Activated B cell treated with CpG ODN at 0.5 μM for 24 hours (primary cell): ENCODE measurements around the gene NKX6-2. TPM values are rescaled to one million over a fixed set of nuclear protein-coding genes. Genes with fewer than 3 reads are reported as not detected.

Experiments used
- ATAC-seq: fragments of 200-7000 bp; cut with Tn5 transposase; one replicate; pipeline ENCODE4 v1.10.0; 2021; ENCODE audit warnings: low read depth, mild to moderate bottlenecking, moderate library complexity
- CTCF ChIA-PET: fragments of 350-600 bp; sonication (Branson Sonifier 250); formaldehyde crosslinking; loops from one replicate; lab custom pipeline; 2021; ENCODE audit warnings: antibody characterized with exemption; lab: Charles Lee
- POLR2A ChIA-PET: fragments of 350-600 bp; sonication (Branson Sonifier 250); formaldehyde crosslinking; loops from one replicate; lab custom pipeline; 2021; ENCODE audit warnings: antibody characterized with exemption; lab: Charles Lee
- DNase-seq: peaks from one replicate; pipeline ENCODE4 v3.0.0; 2022
- H3K27ac Mint-ChIP-seq: one replicate; pipeline ENCODE4 v1.8.0; 2020; ENCODE audit warnings: mixed read lengths
- H3K27me3 Mint-ChIP-seq: one replicate; pipeline ENCODE4 v1.8.0; 2021; ENCODE audit warnings: mixed read lengths
- H3K36me3 Mint-ChIP-seq: one replicate; pipeline ENCODE4 v1.8.0; 2021; ENCODE audit warnings: low read depth, mixed read lengths
- H3K4me1 Mint-ChIP-seq: one replicate; pipeline ENCODE4 v1.8.0; 2021; ENCODE audit warnings: mixed read lengths
- H3K4me3 Mint-ChIP-seq: one replicate; pipeline ENCODE4 v1.8.0; 2020; ENCODE audit warnings: mild to moderate bottlenecking, mixed read lengths
- H3K9me3 Mint-ChIP-seq: one replicate; pipeline ENCODE4 v1.8.0; 2020; ENCODE audit warnings: mixed read lengths
- CTCF ChIP-seq: fragments of 200-600 bp; IDR thresholded peaks from one replicate; pipeline ENCODE4 v1.8.0; 2022; ENCODE audit warnings: antibody characterized with exemption, mild to moderate bottlenecking
- intact Hi-C: fragments of 100-400 bp; cut with micrococcal nuclease; formaldehyde crosslinking; loops from one replicate; pipeline ENCODE4 v1.15.1; 2024
- total RNA-seq: library from RNA; stranded (reverse); gene quantifications from 2 replicates; pipeline ENCODE4 v1.2.3, GENCODE V29; 2022

Gene NKX6-2
- total RNA-seq, 1 donor from 2014 or later, result not detected

DNA sequence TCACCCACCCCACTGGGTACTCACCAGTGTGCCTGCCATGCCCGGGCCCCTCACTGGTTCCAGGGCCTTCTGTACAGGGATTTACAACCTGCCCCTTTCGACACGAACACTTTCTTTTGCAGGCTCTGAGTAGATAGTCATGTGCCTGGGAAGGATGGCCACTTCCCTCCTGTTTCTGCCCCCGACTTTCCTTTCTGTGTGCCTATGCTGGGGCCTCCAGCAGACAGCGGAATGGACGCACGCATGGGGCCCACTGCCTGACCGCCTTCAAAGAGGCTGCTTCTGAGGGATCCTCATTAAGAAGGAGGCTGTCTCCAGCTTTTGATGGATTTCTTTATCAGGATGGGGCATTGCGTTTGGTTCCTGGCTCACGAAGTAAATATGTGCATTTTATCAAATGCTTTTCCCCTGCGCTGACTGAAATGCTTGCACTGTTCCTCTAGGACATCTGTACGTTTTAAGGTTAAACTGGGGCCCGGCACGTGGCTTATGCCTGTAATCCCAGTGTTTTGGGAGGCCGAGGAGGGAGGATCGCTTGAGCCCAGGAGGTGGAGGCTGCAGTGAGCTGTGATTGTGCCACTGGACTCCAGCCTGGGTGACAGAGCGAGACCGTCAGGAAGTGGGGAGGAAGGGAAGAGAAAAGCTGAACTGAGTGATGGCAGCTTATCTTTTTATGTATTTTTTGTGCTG lies 29.4 kb upstream of the NKX6-2 start:
- DNase-seq, result no peak
- ChIA-PET CTCF (no interaction called here), POLR2A (no interaction called here)
- no peak for ATAC-seq
- peaks cover 5% of the 10 kb centered on the region for H3K27me3 Mint-ChIP-seq
- no peaks in the 10 kb centered on the region for H3K36me3 Mint-ChIP-seq
- no peak for TF ChIP-seq CTCF
- intact Hi-C loops, result no loop called here
- H3K9me3 Mint-ChIP-seq, result no peaks in the 10 kb centered on the region
- peaks cover 3% of the 10 kb centered on the region for H3K4me1 Mint-ChIP-seq
- H3K27ac Mint-ChIP-seq, result no peak overlapping the region
- no peak overlapping the region for H3K4me3 Mint-ChIP-seq

DNA sequence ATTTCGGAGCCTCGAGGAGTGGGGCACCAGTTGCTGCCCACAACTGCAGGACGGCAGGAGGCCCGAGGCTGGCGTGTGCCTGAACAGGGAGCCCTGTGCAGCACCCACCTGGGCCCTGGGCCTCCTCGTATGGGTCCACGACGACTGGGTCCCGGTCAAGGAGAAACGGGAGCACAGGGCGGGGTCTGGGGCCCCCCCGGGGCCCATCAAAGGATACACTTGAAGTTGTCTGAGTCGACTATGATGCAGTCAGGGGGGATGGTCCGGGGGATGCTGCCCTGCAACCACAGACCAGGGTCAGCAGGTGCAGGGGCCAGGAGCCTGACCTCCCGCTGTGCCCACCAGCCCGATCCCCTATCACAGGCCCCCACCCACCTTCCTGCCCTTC lies 28.5 kb upstream of the NKX6-2 start:
- Mint-ChIP-seq H3K36me3 (no peaks in the 10 kb centered on the region), H3K27ac (no peak overlapping the region), H3K4me3 (no peak overlapping the region), H3K4me1 (no peaks in the 10 kb centered on the region), H3K27me3 (peaks cover 5% of the 10 kb centered on the region), H3K9me3 (no peaks in the 10 kb centered on the region)
- POLR2A ChIA-PET, result no interaction called here
- ATAC-seq (no peak), DNase-seq (no peak)
- intact Hi-C loops, result no loop called here
- TF ChIP-seq CTCF, result no peak
- CTCF ChIA-PET, result no interaction called here

DNA sequence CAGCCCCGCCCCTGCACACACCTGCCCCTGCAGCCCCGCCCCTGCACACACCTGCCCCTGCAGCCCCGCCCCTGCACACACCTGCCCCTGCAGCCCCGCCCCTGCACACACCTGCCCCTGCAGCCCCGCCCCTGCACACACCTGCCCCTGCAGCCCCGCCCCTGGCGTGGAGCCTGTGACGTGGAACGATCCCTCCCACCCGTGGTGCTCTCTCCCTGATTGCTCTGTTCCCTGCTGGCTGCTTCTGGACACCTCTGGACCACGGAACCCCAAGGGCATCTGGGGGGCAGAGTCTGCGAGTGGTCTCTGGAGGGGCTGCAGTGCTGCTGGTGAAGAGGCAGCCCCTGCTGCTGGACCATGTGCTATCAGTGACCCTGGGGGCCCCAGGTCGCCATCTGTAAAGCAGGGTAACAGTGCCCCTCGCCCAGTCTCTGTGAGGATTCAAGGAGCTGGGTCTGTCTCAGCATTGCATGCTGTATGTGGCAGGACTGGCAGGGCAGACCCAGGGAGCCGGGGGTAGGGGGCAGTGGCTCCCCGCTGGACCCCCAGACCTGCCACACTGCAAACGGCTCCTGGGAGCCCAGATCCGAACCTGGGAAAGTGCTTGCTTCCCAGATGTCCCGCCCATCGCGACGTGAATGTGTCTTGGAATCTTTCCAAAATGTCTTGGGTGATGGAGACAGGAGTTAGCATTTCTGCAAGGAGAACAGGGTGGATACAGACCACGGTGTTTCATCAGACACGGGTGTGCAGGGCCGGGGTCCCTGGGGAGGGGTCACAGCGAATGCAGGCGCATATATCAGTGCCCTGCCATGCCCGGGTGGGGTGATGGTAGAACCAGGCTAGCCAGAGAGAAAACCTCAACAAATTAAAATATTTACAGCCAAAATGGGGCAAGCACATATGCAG lies 27.9 kb upstream of the NKX6-2 start:
- ATAC-seq (no peak), DNase-seq (no peak)
- no peaks in the 10 kb centered on the region for H3K36me3 Mint-ChIP-seq
- intact Hi-C loops, result no loop called here
- no peaks in the 10 kb centered on the region for H3K4me1 Mint-ChIP-seq
- TF ChIP-seq CTCF, result no peak
- H3K9me3 Mint-ChIP-seq, result no peaks in the 10 kb centered on the region
- CTCF ChIA-PET, result no interaction called here
- no peak overlapping the region for H3K4me3 Mint-ChIP-seq
- peaks cover 5% of the 10 kb centered on the region for H3K27me3 Mint-ChIP-seq
- POLR2A ChIA-PET, result no interaction called here
- no peak overlapping the region for H3K27ac Mint-ChIP-seq

GRCh38 chr10:132813001-132813401 lies 27.1 kb upstream of the NKX6-2 start:
- DNase-seq (no peak), ATAC-seq (no peak)
- intact Hi-C loops, result no loop called here
- no peak for TF ChIP-seq CTCF
- ChIA-PET POLR2A (no interaction called here), CTCF (no interaction called here)
- Mint-ChIP-seq H3K27ac (no peak overlapping the region), H3K4me3 (no peak overlapping the region), H3K27me3 (peaks cover 5% of the 10 kb centered on the region), H3K9me3 (no peaks in the 10 kb centered on the region), H3K36me3 (no peaks in the 10 kb centered on the region), H3K4me1 (no peaks in the 10 kb centered on the region)

DNA sequence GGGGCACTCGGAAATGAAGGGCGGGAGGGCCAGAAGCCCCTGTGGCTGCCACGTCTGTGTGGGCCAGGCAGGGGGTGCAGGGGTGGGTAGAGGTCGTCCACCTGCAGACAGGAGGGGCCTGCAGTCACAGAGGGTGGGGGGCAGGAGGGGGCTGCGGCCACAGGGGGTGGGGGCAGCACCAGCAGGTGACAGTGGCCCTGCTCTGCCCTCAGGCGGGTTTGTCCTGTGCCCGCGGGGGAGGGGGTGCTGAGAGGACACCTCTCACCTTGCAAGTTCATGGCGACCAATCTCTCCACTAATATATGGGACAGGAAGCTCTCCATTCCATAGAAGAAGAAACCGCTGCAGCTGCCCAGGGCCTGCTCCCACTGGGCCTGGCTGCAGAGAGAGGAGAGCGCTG lies 26.6 kb upstream of the NKX6-2 start:
- TF ChIP-seq CTCF, result no peak
- Mint-ChIP-seq H3K27me3 (peaks cover 5% of the 10 kb centered on the region), H3K9me3 (no peaks in the 10 kb centered on the region), H3K4me1 (no peaks in the 10 kb centered on the region), H3K36me3 (no peaks in the 10 kb centered on the region), H3K27ac (no peak overlapping the region), H3K4me3 (no peak overlapping the region)
- POLR2A ChIA-PET, result no interaction called here
- no peak for ATAC-seq
- CTCF ChIA-PET, result no interaction called here
- intact Hi-C loops, result no loop called here
- no peak for DNase-seq
